HG03108 (cell line): ENCODE measurements around the gene PTGER1.
"Not testable (repeated sequence)": the region's sequence is repeated elsewhere in the genome, so short reads cannot be mapped to it uniquely, and the experiment has no call there.

Experiments used
- ATAC-seq: cut with Tn5 transposase; IDR thresholded peaks from one replicate; pipeline ENCODE4 v1.9.1; 2021; ENCODE audit warnings: moderate library complexity; ENCODE audit not compliant: unreplicated experiment

Gene PTGER1, protein sequence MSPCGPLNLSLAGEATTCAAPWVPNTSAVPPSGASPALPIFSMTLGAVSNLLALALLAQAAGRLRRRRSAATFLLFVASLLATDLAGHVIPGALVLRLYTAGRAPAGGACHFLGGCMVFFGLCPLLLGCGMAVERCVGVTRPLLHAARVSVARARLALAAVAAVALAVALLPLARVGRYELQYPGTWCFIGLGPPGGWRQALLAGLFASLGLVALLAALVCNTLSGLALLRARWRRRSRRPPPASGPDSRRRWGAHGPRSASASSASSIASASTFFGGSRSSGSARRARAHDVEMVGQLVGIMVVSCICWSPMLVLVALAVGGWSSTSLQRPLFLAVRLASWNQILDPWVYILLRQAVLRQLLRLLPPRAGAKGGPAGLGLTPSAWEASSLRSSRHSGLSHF

DNA sequence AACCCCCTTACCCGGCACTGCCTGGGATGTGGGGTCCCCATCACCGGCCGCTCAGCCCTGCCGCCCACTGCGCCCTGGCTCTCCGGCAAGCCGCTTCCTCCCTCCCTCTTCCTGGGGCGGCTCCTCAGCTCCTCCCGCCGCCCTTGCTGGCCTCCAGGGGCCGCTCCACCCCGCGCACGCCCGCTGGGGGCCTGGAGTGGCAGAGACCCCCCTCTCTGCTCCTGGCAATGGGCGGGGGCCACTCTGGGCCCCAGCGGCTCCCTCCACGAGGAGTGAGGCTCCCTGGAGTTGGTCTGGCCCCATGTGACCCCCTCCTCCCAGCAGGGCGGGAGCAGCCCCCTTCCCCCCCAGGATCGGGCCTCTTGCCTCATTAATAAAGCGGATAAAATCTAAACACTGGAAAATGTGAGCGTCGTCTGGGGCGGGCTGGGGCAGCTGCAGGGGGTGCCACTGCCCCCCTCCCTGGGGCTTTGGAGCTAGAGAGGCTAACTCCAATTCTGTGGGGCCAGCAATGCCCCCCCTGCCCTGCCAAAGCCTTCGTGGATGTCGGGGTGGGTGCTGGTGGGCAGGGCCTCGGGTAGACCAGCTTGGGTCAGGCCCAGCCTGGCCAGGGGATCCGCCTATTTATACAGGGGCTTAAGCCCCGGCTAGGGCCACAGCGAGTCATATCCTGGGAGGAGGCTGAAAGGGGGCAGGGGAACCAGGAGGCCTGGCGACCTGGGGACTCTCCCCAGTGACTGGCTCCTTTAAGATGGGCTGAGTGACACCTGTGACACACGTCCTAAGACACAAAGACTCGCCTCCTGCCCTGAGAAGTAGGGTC lies at the start of gene PTGER1:
TSS of gene PTGER1 (minus strand) at position 104 of the 823 bp plus-strand sequence. CDS start 1,034 bp downstream, outside the sequence.
- ATAC-seq = no peak

DNA sequence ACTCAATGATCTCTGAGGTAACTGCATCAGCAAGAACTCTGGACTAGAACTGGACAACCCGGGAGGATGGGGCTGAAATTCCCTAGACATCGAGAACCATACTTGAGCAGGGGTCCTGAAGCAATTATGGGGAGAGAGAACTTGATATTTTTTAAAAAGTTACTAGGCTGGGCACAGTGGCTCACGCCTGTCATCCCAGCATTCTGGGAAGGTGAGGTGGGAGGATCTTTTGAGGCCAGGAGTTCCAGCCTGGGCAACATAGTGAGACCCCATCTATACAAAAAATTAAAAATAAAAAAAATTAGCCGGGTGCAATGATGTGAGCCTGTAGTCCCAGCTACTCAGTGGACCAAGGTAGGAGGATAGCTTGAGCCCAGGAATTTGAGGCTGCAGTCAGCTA lies 45.4 kb upstream of the PTGER1 start:
- ATAC-seq = no peak

DNA sequence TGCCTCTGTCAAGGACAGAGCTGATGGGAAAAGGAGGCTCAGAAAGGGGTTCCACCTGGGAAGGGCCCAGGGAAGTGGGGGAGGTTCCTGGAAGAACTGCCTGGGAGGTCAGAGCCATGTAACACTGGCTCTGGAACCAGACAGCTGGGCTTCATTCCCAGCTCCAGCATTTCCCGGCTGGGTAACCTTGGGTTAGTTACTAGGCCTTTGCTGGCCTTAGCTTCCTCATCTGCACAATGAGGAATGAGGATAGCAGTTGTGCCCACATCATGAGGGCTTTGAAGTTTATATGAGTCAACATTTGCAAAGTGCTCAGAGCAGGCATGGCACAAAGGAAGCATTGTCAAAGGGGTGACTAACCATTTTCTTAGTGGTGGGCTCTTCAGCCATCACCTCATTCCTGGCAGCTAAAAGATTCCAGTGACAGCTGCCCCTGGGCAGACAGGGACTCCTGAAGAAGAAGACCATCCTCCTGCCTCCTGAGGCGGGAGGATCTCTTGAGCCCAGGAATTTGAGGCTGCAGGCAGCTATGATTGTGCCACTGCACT lies 44.8 kb upstream of the PTGER1 start:
- no peak for ATAC-seq

DNA sequence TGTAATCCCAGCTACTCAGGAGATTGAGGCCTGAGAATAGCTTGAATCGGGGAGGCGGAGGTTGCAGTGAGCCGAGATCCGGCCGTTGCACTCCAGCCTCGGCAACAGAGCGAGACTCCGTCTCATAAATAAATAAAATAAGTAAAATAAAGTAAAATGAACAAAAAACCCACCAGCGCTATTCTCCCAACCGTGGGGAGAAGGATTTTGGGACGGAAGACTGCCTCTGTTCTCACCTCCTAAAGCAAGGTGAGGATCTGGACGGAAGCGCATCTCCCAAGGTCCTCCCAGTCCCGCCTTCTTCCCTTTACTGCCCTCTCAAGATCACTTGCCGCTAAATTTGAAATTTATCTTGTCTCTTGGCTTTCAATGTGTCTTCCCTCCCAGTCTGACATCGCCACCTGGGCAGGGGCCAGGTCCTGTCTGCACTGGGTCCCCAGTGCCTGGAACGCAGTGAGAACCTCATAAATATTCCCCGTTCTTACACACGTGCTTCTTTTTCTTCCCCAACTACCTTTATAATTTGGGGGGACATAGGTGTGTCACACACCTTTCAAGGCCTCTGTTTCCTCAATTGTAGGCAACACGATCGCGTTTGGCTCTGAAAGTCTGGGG lies 44.2 kb upstream of the PTGER1 start:
- no peak for ATAC-seq

DNA sequence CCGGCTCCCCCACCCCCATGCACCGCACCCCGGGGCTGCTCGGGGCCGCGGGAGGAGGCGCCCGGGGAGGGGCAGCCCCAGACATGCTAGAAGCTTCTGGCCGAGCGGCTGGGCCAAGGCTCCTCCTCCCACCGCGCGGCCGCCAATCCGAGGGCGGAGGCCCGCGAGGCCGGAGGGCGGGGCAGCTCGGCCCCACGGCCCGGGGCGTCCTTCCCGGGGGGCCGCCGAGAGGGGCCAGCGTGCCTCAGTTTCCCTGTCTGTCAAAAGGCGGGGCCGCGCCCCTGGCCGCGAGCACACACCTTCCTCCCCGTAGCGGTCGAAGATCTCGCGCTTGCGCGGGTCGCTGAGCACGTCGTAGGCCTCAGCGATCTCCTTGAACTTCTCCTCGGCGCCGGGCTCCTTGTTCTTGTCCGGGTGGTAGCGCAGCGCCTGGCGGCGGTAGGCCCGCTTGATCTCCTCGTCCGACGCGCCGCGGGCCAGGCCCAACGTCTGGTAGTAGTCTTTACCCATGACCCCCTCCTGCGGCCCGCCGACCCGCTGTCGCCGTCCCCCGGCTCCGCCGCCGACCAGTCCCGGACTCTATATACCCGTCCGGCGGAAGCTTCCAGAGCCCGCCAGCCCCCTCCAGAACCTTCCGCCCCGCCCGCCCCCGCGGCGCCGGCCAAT lies 42.8 kb upstream of the PTGER1 start, which contains the start of gene DNAJB1:
TSS of gene DNAJB1 (minus strand) at position 558 of the 666 bp plus-strand sequence. CDS start at position 510, 48 bp downstream.
- ATAC-seq = peak; percentile 58

DNA sequence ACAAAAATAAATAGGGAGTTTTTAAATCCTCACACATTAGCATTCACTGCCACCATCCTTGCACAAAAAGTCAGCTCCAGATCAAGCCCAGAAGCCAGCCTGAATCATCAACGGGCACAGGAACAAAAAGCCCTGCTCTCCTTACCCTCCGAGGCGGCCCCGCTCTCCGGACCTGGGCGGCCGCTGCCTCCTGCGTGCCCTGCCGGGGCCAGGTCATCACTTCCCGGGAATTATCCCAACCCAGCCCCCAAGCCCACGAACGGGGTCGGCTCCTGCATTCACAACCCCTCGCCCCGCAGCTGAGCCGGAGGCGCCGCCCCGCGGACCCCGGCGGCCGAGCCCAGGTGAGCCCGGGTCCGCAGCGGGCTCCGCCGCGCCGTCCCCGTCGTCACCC lies 42.3 kb upstream of the PTGER1 start:
- peak; percentile 3 for ATAC-seq

DNA sequence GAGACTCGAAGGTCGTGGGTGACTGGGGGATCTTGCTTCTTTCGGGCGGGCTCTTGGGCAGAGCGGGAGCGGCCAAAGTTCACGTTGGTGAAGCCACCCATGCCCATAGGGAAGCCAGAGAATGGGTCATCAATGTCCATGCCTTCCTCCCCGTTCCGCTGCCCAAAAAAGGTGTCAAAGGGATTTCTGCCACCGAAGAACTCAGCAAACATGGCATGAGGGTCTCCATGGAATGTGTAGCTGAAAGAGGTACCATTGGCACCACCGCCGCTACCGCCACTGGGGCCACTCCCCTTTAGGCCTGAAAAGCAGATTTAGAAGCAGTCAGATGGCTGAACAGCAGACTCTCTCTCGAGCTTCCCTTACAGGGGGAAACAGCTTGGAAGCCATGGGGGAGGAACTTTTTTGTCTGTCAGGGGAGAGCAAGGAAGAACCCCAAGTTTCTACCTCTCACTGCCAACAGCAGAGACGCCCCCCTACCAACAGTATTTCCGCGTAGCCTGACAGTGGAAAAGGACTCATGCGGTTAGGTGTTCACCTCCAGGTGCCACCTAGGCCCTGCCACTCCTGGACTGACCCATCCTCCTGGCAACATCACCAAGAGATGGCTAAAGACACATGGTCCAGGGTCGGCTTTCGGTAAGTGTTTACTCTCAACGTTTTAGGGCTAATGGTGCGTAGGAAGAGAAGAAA lies 41.7 kb upstream of the PTGER1 start:
- no peak for ATAC-seq

DNA sequence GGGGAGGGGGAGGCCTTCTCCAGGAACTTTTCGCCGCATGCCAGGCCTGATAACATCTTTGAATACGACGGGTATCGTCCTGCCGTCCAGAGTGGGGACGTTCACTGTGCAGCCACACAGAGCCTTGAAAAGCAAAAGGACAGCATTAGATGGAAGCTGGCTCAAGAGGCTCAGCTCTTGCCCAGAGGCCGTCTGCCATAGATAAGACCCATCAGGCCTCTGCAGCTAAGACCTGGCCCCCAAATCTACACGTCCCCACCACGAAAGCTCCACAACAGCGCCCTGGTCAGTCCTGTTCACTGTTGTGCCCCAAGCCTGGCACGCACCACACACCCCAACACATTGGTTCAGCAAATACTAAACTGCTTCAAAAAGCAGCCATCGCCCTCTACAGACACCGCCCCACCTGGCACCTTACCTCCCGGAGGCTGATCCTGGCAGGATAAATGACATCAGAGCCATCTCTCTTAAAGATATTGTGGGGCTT lies 40.9 kb upstream of the PTGER1 start:
- ATAC-seq = no peak

DNA sequence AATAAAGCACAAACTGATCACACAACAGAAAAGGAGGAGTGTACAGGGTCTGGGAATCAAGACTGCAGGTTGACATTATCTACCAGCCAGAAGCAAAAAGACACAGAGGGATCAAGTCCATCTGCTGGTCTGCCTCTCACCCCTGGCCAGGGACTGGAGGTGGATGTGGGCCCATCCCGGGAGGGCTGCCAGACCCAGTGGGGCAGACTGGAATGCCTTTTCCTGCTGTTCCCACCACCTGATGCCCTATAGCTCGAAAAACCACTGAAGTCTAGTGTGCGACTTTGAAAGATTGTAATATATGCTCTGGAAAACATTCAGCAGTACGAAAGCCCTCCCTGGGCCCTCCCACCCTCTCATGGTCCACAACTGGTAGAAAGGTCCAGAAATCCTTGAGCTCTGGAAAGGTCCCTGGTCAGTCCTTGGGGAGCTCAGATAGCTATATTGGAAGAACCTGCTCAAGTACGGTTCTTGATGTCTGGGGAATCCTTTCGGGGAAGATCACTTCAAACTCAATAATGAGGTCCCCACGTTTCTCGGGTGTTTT lies 40.4 kb upstream of the PTGER1 start:
- no peak for ATAC-seq

DNA sequence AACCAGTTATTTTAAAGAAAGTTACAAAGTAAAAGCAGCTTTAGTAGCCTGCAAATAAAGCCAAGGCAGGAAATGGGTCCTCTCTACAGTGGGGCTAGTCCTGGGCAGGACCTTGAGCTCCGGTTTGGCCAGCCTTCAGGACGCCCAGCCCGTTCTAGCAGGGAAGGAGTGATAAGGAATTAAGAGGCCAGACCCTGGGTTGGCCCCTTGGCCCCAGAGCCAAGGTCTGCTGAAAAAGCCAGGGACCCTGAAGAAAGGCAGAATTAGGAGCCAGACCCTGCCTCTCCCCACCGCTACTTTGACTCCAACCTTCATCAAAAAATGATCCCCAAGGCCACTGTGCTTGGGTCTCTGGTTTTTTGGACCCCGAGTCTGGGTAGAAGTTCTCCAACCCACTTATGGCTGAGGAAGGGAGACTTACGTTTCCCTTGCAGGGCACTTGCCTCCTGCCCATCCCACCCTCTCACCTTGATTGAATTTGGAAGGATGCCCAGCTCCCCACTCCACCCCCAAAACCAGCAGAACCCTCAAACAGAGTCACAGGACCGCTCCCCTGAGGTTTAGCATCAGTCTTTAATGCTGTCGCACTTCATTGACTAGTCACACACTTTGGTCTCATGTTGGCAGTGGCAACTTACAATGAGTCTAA lies 39.2 kb upstream of the PTGER1 start:
- ATAC-seq = no peak

DNA sequence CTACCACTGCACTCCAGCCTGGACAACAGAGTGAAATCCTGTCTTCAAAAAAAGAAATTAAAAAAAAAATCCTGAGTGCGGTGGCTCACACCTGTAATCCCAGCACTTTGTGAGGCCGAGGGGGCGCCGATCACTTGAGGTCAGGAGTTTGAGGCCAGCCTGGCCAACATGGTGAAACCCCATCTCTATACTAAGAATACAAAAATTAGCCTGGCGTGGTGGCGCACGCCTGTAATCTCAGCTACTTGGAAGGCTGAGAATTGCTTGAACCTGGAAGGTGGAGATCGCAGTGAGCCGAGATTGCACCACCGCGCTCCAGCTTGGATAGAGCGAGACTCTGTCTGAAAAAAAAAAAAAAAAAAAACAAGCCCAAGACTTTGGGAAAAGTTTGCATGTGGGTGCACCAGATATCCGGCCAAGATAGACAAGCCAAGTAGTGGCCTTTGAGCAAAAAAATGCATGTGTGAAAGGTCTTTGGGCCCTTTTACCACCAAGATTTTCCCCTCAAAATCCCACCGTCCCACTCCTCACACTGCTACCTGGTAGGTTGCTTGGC lies 37.3 kb upstream of the PTGER1 start:
- no peak for ATAC-seq

DNA sequence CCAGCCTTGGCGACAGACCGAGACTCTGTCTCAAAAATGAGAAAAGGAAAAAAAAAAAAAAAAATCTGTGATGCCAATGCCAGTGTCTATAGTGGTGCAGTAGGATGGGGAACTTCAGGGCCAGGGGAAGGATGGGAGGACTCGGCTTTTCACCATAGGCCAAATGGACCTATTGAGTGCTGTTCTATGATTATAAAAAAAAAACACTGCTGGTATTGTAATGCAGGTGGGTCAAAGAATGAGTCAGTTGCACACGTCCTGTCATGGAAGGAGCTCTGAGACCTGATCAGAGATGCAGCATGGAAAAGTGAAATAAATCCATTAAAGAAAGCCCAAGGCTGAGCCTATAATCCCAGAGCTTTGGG lies 36.1 kb upstream of the PTGER1 start:
- ATAC-seq = no peak

DNA sequence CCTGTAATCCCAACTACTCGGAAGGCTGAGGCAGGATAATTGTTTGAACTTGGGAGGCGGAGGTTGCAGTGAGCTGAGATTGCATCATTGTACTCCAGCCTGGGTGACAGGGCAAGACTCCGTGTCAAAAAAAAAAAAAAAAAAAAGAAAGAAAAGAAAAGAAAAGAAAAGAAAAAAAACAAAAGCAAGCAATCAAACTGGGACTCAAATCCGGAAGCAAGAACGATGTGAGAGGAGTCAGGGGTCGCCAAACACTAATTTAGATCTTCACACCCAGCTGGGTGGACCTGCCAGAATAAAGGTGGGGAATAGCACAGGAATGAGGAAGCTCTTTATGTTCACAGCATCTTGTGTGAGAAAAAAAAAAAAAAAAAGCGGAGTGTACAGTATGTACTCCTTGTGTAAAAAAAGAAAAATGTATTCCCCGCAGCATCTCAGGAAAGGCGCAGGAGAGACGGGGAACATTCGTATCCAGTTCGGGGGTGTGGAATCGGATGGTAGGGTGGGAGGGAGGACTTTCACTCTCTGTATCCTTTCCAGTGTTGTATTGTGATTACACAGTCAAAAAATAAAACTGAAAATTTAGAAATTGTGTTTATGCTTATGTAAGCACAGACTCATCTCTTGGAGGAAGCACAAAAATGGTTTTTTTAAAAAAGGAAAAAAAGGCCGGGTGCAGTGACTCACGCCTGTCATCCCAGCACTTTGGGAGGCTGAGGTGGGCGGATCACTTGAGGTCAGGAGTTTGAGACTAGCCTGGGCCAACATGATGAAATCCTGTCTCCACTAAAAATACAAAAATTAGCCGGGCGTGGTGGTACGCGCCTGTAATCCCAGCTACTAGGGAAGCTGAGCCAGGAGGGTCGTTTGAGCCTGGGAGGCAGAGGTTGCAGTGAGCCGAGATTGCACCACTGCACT lies 35.4 kb upstream of the PTGER1 start:
- ATAC-seq = no peak

DNA sequence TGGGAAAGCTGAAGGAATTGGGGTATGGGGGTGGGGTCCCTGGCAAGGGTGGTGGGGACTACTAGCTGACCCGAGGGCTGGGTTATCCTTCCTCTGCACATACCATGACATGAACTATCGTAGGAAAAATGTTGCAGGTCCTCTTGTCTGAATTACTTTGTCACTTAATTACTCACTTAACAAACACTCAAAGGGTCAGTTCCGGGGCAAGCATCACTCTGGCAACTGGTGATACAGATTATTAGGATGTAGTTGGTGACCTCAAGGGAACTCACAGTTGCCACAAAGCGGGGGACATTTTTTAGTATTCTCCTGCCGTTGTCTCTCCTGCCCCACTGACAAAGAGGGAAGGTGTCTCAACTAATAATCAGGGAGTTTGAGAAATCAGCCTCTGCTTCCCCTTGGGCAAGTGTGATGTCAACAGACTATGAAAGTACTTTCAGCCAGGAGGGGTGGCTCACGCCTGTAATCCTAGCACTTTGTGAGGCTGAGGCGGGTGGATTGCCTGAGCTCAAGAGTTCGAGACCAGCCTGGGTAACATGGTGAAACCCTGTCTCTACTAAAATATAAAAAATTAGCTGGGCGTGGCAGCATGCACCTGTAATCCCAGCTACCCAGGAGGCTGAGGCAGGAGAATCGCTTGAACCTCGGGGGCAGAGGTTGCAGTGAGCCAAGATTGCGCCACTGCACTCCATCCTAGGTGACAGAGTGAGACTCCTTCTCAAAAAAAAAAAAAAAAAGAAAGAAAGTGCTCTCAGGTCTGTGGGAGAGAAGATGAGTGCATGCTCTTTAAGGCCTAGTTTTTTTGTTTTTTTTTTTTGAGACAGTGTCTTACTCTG lies 32.8 kb upstream of the PTGER1 start:
- no peak for ATAC-seq

DNA sequence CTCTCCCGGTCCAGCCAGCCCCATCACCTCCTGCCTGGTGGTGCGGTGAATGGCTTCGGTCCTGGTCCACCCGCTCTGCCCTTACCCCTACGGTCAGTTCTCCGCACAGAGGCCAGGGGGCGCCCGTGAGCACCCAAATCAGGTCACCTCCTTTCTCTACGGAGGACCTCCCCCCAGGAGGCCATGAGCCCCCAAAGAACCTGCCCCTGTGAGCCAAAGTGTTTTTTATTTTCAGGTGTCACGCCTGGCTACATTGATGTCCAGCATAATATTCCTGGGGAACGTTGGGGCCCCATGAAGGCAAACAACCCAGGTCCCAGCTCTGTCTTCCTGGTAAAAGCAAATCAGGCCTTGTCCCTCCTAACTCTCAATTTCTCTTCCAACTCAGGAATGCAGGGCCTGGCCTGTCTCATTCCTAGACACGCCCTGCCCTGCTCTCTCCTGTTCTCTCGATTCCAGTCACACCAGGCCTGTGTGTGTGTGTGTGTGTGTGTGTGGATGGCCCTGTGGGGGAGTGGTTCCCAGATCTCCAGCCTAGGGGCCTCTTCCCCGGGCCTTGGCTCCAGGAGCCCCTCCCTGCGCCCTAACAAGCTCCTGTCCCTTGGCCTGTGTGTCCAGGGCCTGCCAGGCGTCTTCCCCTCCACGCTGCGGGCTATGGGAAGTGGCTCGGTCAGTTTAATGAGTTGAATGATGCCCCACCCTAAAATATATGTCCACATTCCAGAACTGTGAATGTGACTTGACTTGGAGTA lies 30.5 kb upstream of the PTGER1 start:
- ATAC-seq = no peak

DNA sequence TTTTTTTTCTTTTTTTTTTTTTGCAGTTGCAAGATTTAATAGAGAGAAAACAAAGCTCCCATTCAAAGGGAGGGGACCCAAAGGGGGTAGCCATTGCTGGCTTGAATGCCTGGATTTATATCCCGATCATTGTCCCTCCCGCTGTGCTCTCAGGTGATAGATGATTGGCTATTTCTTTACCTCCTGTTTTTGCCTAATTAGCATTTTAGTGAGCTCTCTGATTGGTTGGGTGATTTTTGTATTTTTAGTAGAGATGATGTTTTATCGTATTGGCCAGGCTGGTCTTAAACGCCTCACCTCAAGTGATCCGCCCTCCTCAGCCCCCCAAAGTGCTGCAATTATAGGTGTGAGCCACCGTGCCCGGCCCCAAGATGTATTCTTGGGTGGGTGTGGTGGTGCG lies 29.4 kb upstream of the PTGER1 start:
- ATAC-seq = not testable (repeated sequence)
